H9 (cell line): ENCODE results near the gene ZNF561. TPM values are rescaled to one million over a fixed set of nuclear protein-coding genes. Genes with fewer than 3 reads are reported as not detected.
A peak's percentile ranks its signal among the peaks of the same experiment; 100 is the strongest.

Experiments
- DNase-seq: peaks from one replicate; pipeline ENCODE4 v3.0.0-alpha.2; 2017
- H2AFZ ChIP-seq: one replicate; pipeline ENCODE4 v1.6.1; 2013; ENCODE audit warnings: mild to moderate bottlenecking, low read length, control low read depth, moderate library complexity
- H2AK5ac ChIP-seq: 2 replicates; pipeline ENCODE4 v1.6.1; 2013; ENCODE audit warnings: low read length, control low read depth, mixed read lengths; ENCODE audit not compliant: insufficient read length
- H2BK120ac ChIP-seq: one replicate; pipeline ENCODE4 v1.6.1; 2013; ENCODE audit warnings: low read depth, mild to moderate bottlenecking, low read length, control low read depth, inconsistent platforms; ENCODE audit not compliant: poor library complexity, severe bottlenecking
- H2BK12ac ChIP-seq: 2 replicates; pipeline ENCODE4 v1.6.1; 2013; ENCODE audit warnings: low read length, control low read depth, mixed read lengths, low read depth; ENCODE audit not compliant: insufficient read length
- H2BK15ac ChIP-seq: 2 replicates; pipeline ENCODE4 v1.6.1; 2013; ENCODE audit warnings: low read depth, low read length, control low read depth
- H2BK20ac ChIP-seq: one replicate; pipeline ENCODE4 v1.6.1; 2013; ENCODE audit warnings: low read depth, mild to moderate bottlenecking, low read length, control low read depth, inconsistent platforms; ENCODE audit not compliant: poor library complexity, severe bottlenecking
- H2BK5ac ChIP-seq: 2 replicates; pipeline ENCODE4 v1.6.1; 2013; ENCODE audit warnings: low read length, control low read depth, mixed read lengths; ENCODE audit not compliant: insufficient read length
- H3K14ac ChIP-seq: 2 replicates; pipeline ENCODE4 v1.6.1; 2013; ENCODE audit warnings: low read length, control low read depth; ENCODE audit not compliant: insufficient read depth
- H3K18ac ChIP-seq: 2 replicates; pipeline ENCODE4 v1.6.1; 2013; ENCODE audit warnings: low read depth, mild to moderate bottlenecking, mixed read lengths, low read length, control low read depth; ENCODE audit not compliant: insufficient read length
- H3K23ac ChIP-seq: 2 replicates; pipeline ENCODE4 v1.6.1; 2013; ENCODE audit warnings: low read length, control low read depth, mixed read lengths, low read depth; ENCODE audit not compliant: insufficient read length
- H3K23me2 ChIP-seq: 2 replicates; pipeline ENCODE4 v1.6.1; 2013; ENCODE audit warnings: low read depth, mild to moderate bottlenecking, mixed read lengths, low read length, control low read depth; ENCODE audit not compliant: insufficient read length, poor library complexity, severe bottlenecking
- H3K27ac ChIP-seq: 2 replicates; pipeline ENCODE4 v1.5.1; 2013; ENCODE audit warnings: low read length, control low read depth, mixed read lengths, low read depth; ENCODE audit not compliant: insufficient read length
- H3K27me3 ChIP-seq: 2 replicates; pipeline ENCODE4 v1.6.1; 2013; ENCODE audit warnings: low read length, control low read depth, inconsistent platforms; ENCODE audit not compliant: insufficient read depth
- H3K4ac ChIP-seq: 2 replicates; pipeline ENCODE4 v1.6.1; 2013; ENCODE audit warnings: low read depth, mild to moderate bottlenecking, control low read depth, inconsistent platforms, low read length, moderate library complexity
- H3K4me1 ChIP-seq: 2 replicates; pipeline ENCODE4 v1.6.1; 2013; ENCODE audit warnings: low read length, control low read depth, inconsistent platforms; ENCODE audit not compliant: insufficient read depth
- H3K4me2 ChIP-seq: 2 replicates; pipeline ENCODE4 v1.6.1; 2013; ENCODE audit warnings: low read length, control low read depth, mixed read lengths; ENCODE audit not compliant: insufficient read length, insufficient read depth
- H3K56ac ChIP-seq: 2 replicates; pipeline ENCODE4 v1.6.1; 2013; ENCODE audit warnings: low read depth, mild to moderate bottlenecking, mixed read lengths, low read length, control low read depth; ENCODE audit not compliant: insufficient read length
- H3K79me1 ChIP-seq: 2 replicates; pipeline ENCODE4 v1.6.1; 2013; ENCODE audit warnings: low read depth, mild to moderate bottlenecking, moderate library complexity, low read length, control low read depth, inconsistent platforms; ENCODE audit not compliant: insufficient read depth, poor library complexity, severe bottlenecking
- H3K79me2 ChIP-seq: 2 replicates; pipeline ENCODE4 v1.6.1; 2013; ENCODE audit warnings: low read length, control low read depth, inconsistent platforms; ENCODE audit not compliant: insufficient read depth
- H3K9ac ChIP-seq: 2 replicates; pipeline ENCODE4 v1.6.1; 2013; ENCODE audit warnings: low read length, control low read depth, mixed read lengths; ENCODE audit not compliant: insufficient read length; ENCODE audit errors: extremely low read depth
- H3K9me3 ChIP-seq: one replicate; pipeline ENCODE4 v1.6.1; 2013; ENCODE audit warnings: low read depth, low read length, inconsistent platforms; ENCODE audit not compliant: control insufficient read depth
- H3T11ph ChIP-seq: one replicate; pipeline ENCODE4 v1.6.1; 2013; ENCODE audit warnings: mild to moderate bottlenecking, low read length, control low read depth, inconsistent platforms
- H4K20me1 ChIP-seq: one replicate; pipeline ENCODE4 v1.6.1; 2013; ENCODE audit not compliant: control insufficient read depth, insufficient read length, insufficient read depth
- H4K5ac ChIP-seq: 2 replicates; pipeline ENCODE4 v1.6.1; 2013; ENCODE audit warnings: low read depth, mild to moderate bottlenecking, mixed read lengths, low read length, control low read depth; ENCODE audit not compliant: insufficient read length
- H4K8ac ChIP-seq: replicated peaks from 2 replicates; pipeline ENCODE4 v1.6.1; 2013; ENCODE audit warnings: low read length, control low read depth, mixed read lengths, low read depth; ENCODE audit not compliant: insufficient read length
- H4K91ac ChIP-seq: 2 replicates; pipeline ENCODE4 v1.6.1; 2013; ENCODE audit warnings: low read depth, mild to moderate bottlenecking, moderate library complexity, mixed read lengths, low read length, control low read depth; ENCODE audit not compliant: insufficient read length
- H3K27ac Mint-ChIP-seq, 3 experiments: 2 replicates in 2 of 3; 3 replicates in 1 of 3; pipeline ENCODE4 v1.8.0; 2020 to 2021; ENCODE audit warnings: mixed read lengths in 3 of 3, mild to moderate bottlenecking in 1 of 3, moderate library complexity in 1 of 3
- H3K27me3 Mint-ChIP-seq: 2 replicates; pipeline ENCODE4 v1.8.0; 2021; ENCODE audit warnings: low read depth, mild to moderate bottlenecking, moderate library complexity, mixed read lengths
- H3K36me3 Mint-ChIP-seq, 3 experiments: 2 replicates in 2 of 3; 3 replicates in 1 of 3; pipeline ENCODE4 v1.8.0; 2020 to 2021; ENCODE audit warnings: low read depth in 3 of 3, mixed read lengths in 3 of 3; ENCODE audit not compliant: insufficient read depth in 1 of 3
- H3K4me1 Mint-ChIP-seq, 2 experiments: 2 replicates each; pipeline ENCODE4 v1.8.0; 2020; ENCODE audit warnings: mixed read lengths in 2 of 2
- H3K4me3 Mint-ChIP-seq, 2 experiments: 2 replicates in 1 of 2; 3 replicates in 1 of 2; pipeline ENCODE4 v1.8.0; 2020 to 2021; ENCODE audit warnings: mild to moderate bottlenecking in 2 of 2, mixed read lengths in 2 of 2, moderate library complexity in 1 of 2
- H3K9me3 Mint-ChIP-seq, 2 experiments: 2 replicates in 1 of 2; 3 replicates in 1 of 2; pipeline ENCODE4 v1.8.0; 2020; ENCODE audit warnings: mild to moderate bottlenecking in 2 of 2, mixed read lengths in 2 of 2, moderate library complexity in 1 of 2
- WGBS: extraction: QIAGEN DNeasy Blood & Tissue Kit; methylation state at CpG from one replicate; pipeline ENCODE4 v1.1.7; 2013; ENCODE audit warnings: missing lambda C conversion rate, low lambda C conversion rate, mixed read lengths; ENCODE audit not compliant: insufficient read length; ENCODE audit errors: extremely low coverage; 5-methylcytosine and 5-hydroxymethylcytosine counted together
- total RNA-seq: library from RNA; stranded (reverse); gene quantifications from 2 replicates; pipeline ENCODE4 v1.2.1, GENCODE V29; 2021
- TF ChIP-seq, protein P1 (sequence below): fragments of 200-600 bp; sonication (generic); conservative IDR thresholded peaks from 3 replicates; pipeline ENCODE4 v1.8.0; 2021; ENCODE audit warnings: antibody characterized with exemption, mild to moderate bottlenecking

Gene ZNF561
- total RNA-seq, 1 experiment from 2014 or later, result 50.8 TPM

DNA sequence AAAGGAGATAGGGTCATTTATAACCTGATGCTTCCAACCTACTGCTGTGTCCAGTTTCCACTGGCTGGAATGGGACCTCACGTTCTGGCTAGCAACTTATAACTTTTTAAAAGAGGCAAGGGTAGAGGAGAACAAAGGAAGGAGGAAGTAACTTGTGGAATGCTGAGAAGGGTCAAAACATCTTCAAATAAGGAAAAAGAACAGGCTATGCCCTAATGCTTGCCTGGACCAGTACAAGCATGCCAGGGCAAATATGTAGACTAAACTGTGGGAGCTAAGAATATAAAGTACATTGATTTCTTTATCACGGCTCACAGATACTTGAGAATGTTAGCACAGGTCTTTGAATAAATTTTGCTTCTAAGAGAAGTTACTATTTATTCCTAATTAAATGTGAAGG lies 1.5 kb upstream of the ZNF561 start:
- peaks cover 19 to 29% (median 25%) of the 10 kb centered on the region in 3 experiments for H3K36me3 Mint-ChIP-seq
- H3K4me3 Mint-ChIP-seq, result peak overlapping the region; percentile 52 to 74

More for the DNA sequence above, 1.5 kb upstream of the ZNF561 start:
- Histone ChIP-seq H3T11ph (no peak overlapping the region), H4K20me1 (no peaks in the 10 kb centered on the region), H3K9me3 (no peaks in the 10 kb centered on the region), H4K5ac (no peak overlapping the region), H3K23ac (no peak overlapping the region), H3K23me2 (peaks cover 5% of the 10 kb centered on the region), H3K27ac (no peak overlapping the region), H2AK5ac (no peak overlapping the region), H3K56ac (no peak overlapping the region), H2BK120ac (no peak overlapping the region), H2BK15ac (no peak overlapping the region), H2AFZ (no peak overlapping the region), H2BK20ac (no peak overlapping the region), H3K14ac (no peak overlapping the region), H3K27me3 (no peaks in the 10 kb centered on the region; the same call in 1 of the 2 replicates), H3K79me2 (peaks cover 7% of the 10 kb centered on the region; the same call in 1 of the 2 replicates), H2BK5ac (no peak overlapping the region), H3K9ac (peak overlapping the region; percentile 47), H2BK12ac (no peak overlapping the region), H3K79me1 (peaks cover 6% of the 10 kb centered on the region), H3K4me1 (no peaks in the 10 kb centered on the region; the same call in 1 of the 2 replicates), H3K4me2 (peak overlapping the region; percentile 62), H3K4ac (no peak overlapping the region), H3K18ac (no peak overlapping the region), H4K8ac (no peak overlapping the region), H4K91ac (no peak overlapping the region)
- TF ChIP-seq, protein P1, sequence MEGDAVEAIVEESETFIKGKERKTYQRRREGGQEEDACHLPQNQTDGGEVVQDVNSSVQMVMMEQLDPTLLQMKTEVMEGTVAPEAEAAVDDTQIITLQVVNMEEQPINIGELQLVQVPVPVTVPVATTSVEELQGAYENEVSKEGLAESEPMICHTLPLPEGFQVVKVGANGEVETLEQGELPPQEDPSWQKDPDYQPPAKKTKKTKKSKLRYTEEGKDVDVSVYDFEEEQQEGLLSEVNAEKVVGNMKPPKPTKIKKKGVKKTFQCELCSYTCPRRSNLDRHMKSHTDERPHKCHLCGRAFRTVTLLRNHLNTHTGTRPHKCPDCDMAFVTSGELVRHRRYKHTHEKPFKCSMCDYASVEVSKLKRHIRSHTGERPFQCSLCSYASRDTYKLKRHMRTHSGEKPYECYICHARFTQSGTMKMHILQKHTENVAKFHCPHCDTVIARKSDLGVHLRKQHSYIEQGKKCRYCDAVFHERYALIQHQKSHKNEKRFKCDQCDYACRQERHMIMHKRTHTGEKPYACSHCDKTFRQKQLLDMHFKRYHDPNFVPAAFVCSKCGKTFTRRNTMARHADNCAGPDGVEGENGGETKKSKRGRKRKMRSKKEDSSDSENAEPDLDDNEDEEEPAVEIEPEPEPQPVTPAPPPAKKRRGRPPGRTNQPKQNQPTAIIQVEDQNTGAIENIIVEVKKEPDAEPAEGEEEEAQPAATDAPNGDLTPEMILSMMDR, result no peak
- no peak for DNase-seq
- no CpG with 5 or more reads among the region's 2 CpGs for WGBS
- H3K27me3 Mint-ChIP-seq, result no peaks in the 10 kb centered on the region
- peaks cover 20 to 23% of the 10 kb centered on the region in 2 experiments for H3K4me1 Mint-ChIP-seq
- H3K9me3 Mint-ChIP-seq, result peaks cover 0 to 4% of the 10 kb centered on the region in 2 experiments; a peak in 1 of 5 replicates
- H3K27ac Mint-ChIP-seq, result peak overlapping the region; percentile 20 to 92 (median 87)
